HG03439 (cell line): ENCODE data around the gene PITPNC1.
"Not testable (repeated sequence)": the region's sequence is repeated elsewhere in the genome, so short reads cannot be mapped to it uniquely, and the experiment has no call there.

Experiments
- ATAC-seq: cut with Tn5 transposase; IDR thresholded peaks from one replicate; pipeline ENCODE4 v1.9.1; 2021; ENCODE audit warnings: mild to moderate bottlenecking, moderate library complexity; ENCODE audit not compliant: unreplicated experiment

The PITPNC1 gene

DNA sequence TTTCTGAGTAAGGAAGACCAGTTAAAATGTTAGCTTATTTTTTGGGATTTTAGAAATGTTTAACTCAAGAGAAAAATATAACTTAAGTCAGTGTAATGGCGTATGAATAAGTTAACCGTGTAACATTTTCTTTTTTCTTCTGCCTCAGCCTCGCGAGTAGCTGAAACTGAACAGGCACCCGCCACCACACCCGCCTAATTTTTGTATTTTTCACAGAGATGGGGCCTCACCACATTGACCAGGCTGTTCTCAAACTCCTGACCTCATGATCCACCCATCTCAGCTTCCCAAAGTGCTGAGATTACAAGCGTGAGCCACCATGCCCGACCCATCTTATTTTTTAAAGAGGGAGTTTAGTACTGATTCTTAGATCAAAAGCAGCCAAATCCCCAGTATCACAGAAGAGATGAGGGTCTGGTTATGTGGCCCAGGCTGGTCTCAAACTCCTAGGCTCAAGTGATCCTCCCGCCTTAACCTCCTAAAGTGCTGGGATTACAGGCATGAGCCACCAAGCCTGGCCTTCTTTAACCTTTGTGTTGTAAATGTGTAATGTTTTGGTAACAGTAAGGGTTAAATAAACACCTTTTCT is 16.8 kb downstream of the PITPNC1 start:
- ATAC-seq, result no peak

- no peak for ATAC-seq
These were observed 22.6 kb downstream of the PITPNC1 start for GRCh38 chr17:67399676-67400075.

DNA sequence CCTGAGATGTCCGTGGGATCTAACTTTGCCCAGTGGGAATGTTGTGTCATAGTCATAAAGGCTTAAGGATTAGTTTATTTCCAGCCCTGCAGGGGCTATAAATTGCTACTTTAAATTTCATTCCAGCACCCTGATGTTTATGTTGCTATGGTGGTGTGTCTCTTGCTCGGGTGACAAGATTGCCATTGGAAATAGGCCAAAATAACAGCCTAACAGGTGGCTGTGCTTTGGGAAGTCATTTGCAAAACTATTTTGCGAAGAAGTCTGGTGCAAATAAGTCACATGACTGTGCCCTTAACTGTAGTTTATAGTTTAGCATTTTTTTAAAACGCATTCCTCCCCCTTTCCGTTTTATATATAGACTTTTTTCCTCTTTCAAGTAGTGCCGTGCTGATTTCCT is 23.1 kb downstream of the PITPNC1 start:
- no peak for ATAC-seq

- ATAC-seq, result no peak
These were observed 24.0 kb downstream of the PITPNC1 start for GRCh38 chr17:67401106-67401505.

GRCh38 chr17:67401598-67402504 is 24.8 kb downstream of the PITPNC1 start:
- ATAC-seq, result no peak

DNA sequence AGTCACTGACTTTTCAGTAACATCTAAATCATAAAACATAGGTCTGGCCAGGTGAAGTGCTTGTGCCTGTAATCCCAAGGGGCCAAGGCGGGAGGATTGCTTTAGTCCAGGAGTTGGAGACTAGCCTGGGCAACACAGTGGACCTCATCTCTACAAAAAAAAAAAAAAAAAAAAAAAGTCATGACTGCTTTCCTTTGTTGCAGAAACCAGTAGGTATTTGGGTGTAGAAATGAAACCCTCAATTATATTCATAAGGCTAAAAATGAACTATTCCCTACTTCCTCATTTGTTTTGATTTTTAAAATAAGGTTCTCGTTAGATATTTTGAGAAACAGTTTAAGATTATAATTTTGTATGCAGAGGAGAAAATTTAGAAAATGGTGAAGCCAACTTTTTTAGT is 26.0 kb downstream of the PITPNC1 start:
- ATAC-seq, result no peak

DNA sequence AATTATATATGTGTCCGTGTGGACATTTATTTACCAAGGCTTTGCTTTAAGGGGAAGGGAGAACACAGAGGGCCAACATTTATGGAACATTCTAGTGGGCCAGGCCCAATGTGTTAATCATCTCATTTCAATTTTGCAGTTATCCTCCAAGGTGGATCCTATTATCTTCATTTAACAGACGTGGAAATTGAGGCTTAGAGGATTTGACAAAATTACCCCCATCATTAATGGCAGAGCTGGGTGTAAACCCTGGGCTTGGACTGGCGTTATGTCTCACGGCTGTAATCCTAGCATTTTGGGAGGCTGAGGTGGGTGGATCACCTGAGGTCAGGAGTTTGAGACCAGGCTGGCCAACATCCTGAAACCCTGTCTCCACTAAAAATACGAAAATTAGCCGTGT is 26.4 kb downstream of the PITPNC1 start:
- no peak for ATAC-seq

GRCh38 chr17:67408455-67408830 is 31.4 kb downstream of the PITPNC1 start:
- ATAC-seq, result not testable (repeated sequence)

DNA sequence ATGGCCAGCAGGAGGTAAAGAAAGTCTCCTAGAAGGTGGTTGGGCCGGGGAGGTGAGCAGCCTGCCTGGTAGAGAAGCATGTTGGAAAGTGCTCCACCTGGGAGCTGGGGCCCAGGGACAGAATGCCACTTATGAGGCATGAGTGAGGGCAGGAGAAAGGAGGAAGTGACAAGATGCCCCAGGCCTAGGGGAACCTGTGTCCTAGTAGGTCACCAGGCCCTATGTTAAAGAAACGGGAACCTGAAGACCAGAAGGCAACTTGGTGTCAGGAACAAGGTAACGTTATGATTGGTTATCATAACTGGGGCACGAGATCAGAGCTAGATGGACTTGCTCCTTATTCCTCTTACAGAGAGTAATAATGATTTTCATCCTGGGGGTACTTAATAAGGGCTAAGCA is 34.3 kb downstream of the PITPNC1 start:
- no peak for ATAC-seq

- no peak for ATAC-seq
These were observed 35.0 kb downstream of the PITPNC1 start for GRCh38 chr17:67412032-67412431.

GRCh38 chr17:67412941-67413340 is 35.9 kb downstream of the PITPNC1 start:
- ATAC-seq, result no peak

DNA sequence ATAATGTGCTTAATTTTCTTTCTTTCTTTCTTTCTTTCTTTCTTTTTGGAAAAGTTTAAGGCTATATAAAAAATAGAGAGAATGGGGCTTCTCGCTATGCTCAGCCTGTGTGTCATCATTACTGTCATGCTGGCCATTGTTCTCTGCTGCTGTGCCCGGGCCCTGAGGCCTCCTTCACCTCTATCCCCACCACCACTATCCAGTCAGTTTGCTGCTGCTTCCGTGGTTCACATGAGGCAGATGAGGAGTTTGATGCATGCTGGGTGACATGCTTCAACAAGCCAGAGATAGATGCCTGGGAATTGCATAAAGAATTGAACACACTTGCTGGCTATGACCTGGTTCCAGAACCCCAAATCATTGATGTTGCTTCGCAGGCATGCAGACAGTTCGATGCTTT is 36.3 kb downstream of the PITPNC1 start:
- no peak for ATAC-seq

DNA sequence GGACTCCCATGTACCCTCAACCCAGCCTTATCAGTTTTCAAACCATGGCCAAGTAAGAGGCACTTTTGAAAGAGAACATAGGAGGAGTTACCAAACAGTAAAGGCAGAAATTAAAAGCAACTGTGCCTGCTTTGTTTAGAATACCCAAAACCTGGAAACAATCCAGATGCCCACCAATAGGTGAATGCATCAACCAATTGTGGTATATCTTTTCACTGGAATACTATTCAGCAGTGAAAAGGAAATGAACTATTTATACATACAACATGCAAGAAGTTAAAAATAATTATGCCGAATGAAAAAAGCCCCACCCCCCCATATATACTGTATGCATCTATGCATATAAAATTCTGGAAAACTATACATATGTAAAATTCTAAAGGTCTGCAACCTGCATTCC is 37.0 kb downstream of the PITPNC1 start:
- ATAC-seq, result no peak

- no peak for ATAC-seq
These were observed 37.5 kb downstream of the PITPNC1 start for GRCh38 chr17:67414559-67414958.

DNA sequence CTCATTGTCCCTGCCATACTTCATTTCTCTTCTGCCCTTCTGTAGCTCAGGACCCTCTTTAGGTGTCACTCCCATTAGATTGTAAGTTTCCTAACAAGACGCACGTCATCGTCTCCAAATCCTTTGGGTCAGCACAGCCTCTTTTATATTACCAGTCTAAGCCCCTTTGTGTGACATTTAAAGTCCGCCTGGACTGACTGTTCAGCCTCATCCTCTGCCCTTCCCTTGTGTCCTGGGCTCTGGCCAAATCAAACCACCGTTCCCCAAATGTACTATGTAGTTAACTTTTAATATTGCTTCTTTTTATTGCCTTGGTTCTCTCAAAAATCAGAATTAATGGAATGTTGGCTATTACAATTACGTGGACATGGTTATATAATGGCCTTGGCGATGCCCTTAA is 38.2 kb downstream of the PITPNC1 start:
- ATAC-seq, result no peak

DNA sequence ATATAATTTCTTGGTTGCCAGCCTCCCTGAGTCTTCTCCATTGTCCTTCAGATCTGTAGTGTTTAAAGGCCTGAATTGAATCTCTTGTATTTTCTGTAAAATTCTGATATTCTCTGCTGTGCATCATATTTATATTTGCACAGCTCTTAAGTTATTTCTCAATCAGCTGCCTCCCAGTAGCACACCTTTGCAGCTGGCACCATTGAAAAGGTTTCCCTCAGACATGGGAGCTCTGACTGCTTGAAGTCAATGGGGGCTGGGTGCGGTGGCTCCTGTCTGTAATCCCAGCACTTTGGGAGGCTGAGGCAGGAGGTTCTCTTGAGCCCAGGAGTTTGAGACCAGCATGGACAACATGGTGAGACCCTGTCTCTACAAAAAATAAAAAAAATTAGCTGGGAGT is 40.4 kb downstream of the PITPNC1 start:
- no peak for ATAC-seq

DNA sequence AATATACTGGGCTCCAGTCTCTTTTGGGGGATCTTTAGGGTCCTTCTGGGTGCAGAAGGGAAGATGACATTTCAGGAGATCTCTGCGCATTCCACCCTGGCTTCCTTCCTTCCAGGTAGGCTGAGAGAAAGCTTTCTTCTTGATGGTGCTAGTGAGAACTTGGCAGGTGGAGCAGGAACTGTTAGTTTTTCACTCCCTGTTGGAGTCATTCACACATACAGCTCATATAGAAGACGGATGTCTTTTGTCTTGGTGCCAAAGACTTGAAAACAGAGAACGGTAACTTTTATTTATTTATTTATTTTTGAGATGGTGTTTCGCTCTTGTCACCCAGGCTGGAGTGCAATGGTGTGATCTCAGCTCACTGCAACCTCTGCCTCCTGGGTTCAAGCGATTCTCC is 43.9 kb downstream of the PITPNC1 start:
- no peak for ATAC-seq

- ATAC-seq, result peak; percentile 51
These were observed 44.8 kb downstream of the PITPNC1 start for GRCh38 chr17:67421869-67422273.

DNA sequence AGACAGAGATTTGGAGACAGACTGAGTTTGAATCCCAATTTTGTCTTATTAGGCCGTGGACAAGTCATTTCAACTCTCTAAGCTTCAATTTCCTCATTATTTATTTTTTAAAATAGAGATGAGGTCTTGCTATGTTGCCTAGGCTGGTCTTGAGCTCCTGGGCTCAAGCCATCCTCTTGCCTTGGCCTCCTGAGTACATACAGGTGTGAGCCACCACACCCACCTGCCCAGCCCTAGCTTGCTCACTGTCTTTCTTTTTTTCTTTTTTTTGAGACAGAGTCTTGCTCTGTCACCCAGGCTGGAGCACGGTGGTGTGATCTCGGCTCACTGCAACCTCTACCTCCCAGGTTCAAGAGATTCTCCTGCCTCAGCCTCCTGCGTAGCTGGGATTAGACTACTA is 45.2 kb downstream of the PITPNC1 start:
- ATAC-seq, result not testable (repeated sequence)

DNA sequence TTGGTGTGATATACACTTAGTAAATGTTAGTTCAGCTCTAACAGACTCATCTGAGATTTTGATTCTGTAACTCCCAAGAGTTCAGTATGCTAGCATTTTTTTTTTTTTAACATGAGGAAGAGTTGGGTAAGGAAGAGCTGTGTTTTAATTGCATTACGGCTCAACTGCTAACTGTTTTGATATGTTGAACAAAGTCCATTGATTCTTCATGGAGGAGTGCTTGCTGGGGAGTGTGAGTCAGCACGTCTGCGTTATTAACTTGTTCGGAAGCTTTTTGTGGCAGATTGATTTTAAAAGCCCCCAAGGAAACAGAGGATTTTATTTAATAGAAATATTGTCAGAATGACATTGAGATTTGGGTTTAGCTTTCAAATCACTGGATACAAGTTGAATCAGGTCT is 45.8 kb downstream of the PITPNC1 start:
- ATAC-seq, result no peak

GRCh38 chr17:67425571-67426160 is 48.6 kb downstream of the PITPNC1 start:
- no peak for ATAC-seq

- ATAC-seq, result no peak
These were observed 50.3 kb downstream of the PITPNC1 start for GRCh38 chr17:67427424-67427823.
